NCI-H446 treated with DMSO at 0.1 percent for 48 hours (cell line): ENCODE measurements around the gene CD82.
"Not testable (repeated sequence)": the region's sequence is repeated elsewhere in the genome, so short reads cannot be mapped to it uniquely, and the experiment has no call there.

Experiments used
- DNase-seq: peaks from one replicate; lab custom pipeline; 2025; lab: John Stamatoyannopoulos, UW

The CD82 gene

DNA sequence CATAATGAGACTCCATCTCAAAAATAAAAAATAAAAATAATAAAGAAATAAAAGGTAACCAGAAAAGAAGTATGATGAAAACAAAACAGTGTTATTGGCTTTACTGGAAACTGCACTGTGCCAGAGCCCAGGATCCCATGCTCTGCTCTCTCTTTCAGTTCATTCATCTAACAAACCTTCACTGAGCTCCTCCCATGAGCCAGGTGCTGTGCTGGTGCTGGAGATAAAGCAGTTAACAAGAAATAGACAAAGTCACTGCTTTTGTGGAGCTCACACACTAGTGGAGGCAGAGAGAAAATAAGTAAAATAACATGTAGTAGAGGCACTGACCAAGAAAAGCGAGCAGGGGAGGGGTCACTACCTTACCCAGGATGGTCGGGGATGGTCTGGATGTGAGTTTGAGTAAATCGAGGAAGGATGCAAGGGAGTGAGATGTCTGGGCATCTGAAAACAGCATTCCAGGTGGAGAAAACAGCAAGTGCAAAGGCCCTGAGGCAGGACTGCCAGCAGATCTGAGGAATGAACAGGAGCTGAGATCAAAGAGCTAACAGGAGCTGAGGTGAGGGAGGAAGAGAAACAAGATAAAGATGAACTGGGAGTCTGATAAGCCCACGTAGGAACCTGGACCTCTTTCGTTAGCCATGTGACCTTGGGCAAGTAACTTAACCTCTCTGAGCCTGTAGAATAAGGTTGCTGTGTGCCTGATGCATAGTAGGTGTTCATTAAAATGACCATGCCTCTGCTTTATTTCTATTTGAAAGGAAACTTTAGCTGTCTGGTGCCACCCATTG lies 31.3 kb upstream of the CD82 start:
- no peak for DNase-seq

DNA sequence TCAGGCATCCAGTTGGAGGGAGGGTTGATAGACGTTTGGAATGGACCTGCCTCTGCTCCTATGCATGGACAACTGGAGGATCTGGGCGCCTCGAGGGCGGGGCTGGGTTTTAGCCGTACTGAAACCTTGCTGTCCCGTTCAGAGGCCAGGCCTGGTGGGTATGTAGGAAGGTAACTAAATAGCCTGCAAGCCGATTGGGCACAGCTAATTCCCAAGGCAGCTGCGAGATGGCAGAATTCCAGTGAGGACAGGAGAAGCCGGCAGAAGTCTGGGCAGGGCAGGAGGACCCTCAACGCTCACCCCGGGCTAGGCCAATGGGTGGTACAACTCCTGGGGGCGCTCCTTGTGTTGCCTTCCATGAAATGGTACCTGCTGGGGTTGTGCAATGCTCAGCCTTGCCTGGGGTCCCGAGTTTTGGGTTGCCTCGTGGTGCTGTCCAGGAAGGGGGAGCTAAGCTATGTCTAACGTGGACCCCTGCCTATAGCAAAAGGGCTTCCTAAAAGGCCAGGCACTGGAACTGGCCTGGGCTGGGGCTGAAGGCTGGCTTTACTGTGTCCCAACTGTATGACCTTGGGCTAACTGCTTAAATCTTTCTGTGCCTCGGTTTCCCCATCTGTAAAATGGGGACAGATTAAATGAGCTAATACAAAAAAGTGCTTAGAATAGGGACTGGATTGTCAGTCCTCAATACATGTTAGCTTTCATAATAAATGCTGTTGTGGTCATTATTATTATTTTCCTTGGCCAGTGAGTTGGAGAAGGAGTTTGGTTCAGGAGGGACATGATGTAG lies 30.1 kb upstream of the CD82 start:
- DNase-seq: no peak

DNA sequence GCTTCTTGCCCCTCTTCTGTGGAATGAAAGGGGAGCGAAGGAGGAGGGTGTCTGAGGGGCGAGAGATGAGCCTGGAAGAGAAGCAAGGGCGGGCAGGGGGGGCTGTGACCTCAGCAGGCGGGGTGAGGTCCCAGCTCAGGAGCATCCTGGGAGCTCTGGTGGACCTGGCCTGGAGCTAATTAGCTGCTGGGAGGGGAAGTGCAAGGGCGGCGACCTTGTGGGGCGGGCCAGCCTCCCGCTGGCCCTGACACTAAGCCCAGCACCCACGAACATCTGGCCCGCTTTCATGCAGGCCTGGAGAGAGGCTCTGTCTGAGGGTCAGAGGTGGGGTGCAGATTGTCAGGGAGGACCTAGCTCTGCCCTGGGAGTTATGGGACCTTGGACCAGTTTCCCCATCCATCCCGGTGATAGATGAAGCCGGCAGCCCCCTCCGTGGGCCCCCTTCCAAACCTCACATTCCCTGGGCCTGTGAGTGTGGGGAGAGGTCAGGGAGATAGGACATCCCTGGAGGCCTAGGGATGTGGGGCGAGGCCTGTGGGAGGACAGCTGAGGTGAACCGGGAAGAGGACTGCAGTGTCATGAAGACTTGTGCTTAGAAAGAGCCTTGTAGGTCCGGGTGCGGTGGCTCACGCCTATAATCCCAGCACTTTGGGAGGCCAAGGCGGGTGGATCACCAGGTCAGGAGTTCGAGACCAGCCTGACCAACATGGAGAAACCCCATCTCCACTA lies 28.5 kb upstream of the CD82 start:
- DNase-seq: no peak

DNA sequence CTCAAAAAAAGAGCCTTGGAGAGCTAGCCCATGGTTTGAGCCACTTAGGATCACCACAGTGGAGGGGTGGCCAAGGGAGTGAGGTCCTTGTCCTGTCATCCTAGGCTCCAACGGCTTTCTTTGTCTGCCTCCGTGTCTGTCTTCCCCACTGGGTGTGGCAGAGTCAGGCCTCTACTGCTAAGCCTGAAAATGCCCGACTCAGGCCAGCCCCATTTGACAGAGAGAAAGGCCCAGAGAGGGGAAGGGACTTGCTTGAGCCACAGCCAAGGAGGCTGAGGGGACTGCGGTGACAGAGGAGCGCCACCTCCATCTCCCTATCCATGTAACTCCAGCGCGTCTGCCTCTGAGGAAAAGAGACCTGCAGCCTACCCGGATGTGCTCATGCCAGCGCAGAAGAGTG lies 27.8 kb upstream of the CD82 start:
- no peak for DNase-seq

DNA sequence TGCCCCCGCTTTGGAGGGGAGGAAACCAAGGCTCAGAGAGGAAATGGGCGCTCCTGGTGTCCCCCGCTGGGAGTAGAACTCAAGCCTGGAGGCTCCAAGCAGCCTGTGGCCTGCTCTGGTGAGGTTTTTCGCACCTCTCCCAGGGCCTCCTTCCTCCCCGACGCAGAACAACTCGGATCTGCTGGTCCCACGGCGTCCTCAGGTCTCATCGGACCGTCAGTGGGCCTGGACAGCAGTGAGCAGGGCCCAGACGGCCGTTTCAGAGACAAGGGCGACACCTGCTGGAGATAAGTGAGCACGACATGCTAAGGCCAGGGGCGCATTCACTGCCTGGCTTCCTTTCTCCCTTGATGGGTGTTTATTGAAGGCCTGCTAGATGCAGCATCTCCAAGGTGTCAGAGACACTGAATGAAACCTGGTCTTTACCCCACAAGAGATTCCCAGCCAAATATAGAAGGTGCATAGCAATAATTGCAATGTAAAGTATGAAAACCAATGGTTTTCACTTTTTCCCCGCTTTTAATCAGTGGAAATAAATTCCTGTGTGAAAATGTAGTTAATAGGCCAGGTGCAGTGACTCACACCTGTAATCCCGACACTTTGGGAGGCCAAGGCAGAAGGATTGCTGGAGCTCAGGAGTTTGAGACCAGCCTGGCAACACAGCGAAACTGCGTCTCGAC lies 26.9 kb upstream of the CD82 start:
- DNase-seq: peak; percentile 40

DNA sequence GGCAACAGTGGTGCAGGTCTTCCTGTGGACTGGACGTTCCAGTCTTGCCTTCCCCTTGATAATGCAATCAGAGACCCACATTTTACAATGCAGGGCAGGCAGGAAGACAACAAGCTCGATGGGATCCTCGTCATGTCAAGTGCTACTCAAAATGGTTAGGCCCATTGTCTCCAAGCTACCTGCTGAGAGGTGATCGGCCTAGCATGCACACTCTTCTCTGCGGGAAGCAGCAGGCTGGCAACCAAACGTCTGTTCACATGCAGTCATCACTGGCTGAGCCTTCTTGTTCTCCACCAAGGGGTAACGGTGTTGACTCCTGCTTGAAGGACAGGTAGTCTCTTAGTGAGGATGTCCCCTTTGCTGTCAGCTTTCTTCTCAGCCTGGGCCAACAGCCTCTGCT lies 25.5 kb upstream of the CD82 start:
- DNase-seq: no peak

DNA sequence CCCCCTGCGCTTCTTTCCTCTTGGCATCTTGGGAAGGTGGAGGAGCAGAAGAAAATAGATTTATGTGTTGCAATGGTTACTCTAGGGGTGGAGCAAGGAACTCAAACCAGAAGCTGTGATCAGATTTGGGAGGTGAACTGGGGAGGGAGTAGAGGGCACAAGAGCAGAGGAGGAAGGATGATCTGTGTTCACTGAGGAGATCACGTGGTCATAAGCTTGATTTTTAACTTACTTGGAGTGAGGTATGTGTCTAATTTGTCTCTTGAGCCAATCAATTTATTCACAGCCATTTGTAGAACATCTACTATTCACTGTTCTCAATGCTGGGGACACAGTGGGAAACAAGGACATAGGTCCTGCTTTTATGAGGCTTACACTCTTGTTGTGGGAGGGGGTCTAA lies 24.8 kb upstream of the CD82 start:
- no peak for DNase-seq

DNA sequence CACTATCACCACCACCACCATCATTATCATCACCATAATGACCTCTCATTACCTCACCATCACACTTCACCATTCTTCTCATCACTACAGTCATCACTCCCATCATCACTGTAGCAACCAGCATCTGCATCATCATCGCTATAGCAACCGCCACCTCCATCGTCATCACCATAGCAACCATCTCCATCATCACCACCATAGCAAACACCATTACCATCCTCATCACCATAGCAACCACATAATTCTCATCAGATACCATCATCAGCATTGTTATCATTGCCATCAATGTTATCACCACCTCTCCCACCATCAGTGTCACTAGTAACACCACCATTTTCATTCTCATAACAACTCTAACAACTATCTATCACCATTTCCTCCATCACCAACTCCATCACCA lies 23.1 kb upstream of the CD82 start:
- no peak for DNase-seq

DNA sequence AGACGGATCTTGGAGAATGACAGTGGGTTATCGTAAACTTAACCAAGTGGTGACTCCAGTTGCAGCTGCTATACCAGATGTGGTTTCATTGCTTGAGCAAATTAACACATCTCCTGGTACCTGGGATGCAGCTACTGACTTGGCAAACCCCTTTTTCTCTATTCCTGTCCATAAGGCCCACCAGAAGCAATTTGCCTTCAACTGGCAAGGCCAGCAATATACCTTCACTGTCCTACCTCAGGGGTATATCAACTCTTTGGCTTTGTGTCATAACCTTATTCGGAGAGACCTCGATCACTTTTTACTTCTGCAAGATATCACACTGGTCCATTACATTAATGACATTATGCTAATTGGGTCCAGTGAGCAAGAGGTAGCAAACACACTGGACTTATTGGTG lies 18.5 kb upstream of the CD82 start:
- DNase-seq: not testable (repeated sequence)

DNA sequence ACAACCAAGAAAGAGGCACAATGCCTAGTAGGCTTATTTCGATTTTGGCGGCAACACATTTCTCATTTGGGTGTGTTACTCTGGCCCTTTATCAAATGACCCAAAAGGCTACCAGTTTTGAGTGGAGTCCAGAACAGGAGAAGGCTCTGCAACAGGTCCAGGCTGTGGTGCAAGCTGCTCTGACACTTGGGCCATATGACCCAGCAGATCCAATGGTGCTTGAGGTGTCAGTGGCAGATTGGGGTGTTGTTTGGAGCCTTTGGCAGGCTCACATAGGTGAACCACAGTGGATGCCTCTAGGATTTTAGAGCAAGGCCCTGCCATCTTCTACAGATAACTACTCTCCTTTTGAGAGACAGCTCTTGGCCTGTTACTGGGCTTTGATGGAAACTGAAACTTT lies 17.9 kb upstream of the CD82 start:
- not testable (repeated sequence) for DNase-seq

DNA sequence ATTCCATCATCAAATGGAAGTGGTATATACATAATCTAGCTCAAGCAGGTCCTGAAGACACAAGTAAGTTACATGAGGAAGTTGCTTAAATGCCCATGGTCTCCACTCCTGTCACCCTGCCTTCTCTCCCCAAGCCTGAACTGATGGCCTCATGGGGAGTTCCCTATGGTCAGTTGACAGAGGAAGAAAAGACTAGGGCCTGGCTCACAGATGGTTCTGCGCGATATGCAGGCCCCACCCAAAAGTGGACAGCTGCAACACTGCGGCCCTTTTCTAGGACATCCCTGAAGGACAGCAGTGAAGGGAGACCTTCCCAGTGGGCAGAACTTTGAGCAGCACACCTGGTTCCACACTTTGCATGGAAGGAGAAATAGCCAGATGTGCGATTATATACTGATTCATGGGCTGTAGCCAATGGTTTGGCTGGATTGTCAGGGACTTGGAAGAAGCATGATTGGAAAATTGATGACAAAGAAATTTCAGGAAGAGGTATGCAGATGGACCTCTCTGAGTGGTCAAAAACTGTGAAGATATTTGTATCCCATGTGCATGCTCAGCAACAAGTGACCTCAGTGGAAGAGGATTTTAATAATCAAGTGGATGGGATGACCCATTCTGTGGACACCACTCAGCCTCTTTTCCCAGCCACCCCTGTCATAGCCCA lies 17.3 kb upstream of the CD82 start:
- no peak for DNase-seq

DNA sequence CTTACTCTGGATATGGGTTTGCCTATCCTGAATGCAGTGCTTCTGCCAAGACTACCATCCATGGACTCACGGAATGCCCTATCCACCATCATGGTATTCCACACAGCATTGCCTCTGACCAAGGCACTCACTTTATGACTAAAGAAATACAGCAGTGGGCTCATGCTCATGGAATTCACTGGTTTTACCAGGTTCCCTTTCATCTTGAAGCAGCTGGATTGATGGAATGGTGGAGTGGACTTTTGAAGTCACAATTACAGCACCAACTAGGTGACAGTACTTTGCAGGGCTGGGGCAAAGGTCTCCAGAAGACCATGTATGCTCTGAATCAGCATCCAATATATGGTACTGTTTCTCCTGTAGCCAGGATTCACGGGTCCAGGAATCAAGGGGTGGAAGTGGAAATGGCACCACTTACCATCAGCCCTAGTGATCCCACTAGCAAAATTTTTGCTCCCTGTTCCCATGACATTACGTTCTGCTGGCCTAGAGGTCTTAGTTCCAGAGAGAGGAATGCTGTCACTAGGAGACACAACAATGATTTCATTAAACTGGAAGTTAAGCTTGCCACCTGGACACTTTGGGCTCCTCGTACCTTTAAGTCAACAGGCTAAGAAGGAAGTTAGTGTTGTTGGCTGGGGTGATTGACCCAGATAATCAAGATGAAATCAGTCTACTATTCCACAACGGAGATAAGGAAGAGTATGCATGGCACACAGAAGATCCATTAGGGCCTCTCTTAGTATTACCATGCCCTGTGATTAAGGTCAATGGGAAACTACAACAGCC lies 16.3 kb upstream of the CD82 start:
- DNase-seq: not testable (repeated sequence)

DNA sequence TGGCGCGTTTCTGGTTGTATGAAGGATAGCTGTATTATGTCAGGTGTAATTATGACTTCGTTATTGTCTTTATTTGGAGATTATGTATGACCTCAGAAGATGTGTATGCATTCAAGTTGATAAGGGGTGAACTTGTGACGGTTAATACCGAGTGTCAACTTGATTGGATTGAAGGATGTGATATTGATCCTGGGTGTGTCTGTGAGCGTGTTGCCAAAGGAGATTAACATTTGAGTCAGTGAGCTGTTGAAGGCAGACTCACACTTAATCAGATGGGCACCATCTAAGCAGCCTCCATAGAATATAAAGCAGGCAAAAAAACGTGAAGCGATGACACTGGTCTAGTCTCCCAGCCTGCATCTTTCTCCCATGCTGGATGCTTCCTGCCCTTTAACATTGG lies 15.3 kb upstream of the CD82 start:
- no peak for DNase-seq

DNA sequence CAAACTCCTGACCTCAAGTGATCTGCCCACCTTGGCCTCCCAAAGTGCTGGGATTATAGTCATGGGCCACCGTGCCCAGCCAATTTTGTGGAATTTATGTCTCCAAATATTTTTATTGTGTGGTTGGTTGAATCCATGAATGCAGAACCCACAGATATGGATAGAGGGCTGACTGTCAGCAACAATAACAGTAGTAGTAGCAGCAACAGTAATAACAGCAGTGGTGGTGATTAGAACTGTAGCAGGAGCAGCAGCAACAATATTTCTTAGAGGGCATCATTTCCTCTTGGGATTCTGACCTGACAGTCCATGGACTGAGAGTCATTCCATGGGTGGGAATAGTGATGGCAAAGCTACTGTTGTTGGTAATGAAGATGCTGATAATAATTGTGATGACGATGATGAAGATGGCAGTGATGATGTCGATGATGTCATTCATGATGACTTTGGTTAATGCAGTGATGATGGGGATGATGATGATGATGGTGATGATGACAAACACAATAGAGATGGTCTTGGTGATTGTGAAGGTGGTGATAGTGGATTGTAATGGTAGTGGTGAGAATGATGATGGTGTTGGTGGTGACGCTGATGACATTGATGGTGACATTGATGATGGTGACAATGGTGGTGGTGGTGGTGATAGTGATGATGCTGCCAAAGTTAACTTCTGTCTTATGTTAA lies 13.9 kb upstream of the CD82 start:
- no peak for DNase-seq

DNA sequence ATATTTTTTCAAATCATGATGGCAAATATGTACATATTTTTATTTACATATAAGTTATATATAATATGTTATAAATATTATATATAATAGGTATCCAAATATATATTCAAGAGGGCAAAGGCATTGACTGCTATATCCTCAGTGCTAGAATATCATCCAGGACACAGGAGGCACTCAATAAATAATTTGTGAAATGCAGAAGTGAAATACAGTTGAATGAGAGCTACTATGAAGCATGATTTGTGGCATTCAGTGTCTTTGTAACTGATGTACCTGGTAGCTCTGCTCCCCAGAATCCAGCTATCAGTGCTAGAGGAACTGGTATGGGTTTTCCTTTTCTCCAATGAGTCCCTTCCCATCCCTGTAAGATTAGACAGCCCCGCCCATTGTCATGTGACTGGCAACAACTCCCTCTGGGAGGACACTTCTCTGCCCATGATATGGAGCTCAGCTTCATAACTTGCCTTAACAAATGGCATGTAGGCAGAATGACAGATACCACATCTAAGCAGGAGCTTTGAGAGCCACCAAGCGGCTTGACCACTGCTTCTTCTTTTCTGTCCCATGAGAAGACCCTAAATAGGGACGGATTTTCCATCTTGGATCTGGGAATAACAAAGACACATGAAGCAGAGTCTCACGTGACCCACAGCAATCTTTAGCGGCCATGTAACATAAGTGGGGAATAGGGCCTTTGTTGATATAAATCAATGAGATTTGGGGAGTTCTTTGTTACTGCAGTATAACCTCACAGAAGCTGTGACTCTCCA lies 10.2 kb upstream of the CD82 start:
- DNase-seq: no peak

DNA sequence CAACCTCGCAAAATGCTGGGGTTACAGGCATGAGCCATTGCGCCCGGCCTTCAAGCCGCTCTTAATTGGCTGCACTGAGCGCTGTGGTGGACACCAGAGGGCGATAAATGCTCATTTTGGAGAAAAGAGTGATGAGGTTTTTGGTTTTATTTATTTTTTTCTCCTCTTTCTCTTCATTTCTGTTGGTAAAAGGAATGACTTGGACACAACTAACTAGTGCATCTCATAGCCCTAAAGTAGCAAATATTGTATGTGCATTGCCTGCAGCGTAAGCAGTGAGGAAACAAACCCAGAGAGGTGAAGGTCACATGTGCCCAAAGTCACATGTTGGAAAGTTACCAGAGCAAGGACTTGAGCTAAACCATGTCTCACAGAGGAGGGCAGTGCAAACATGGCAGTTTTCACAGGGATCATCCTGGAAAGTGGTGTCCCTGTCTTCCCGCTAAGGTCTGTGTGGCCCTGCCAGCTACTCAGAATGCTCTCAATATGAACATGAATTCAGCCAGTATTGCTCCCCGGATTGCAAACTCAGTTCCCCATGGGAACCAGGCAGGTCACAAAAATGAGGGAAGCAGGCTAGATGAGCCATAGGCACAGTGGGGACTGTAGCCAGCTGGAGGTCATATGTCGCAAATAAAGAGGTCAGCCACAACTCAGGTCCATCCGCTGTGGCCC lies 8.6 kb upstream of the CD82 start:
- DNase-seq: no peak

DNA sequence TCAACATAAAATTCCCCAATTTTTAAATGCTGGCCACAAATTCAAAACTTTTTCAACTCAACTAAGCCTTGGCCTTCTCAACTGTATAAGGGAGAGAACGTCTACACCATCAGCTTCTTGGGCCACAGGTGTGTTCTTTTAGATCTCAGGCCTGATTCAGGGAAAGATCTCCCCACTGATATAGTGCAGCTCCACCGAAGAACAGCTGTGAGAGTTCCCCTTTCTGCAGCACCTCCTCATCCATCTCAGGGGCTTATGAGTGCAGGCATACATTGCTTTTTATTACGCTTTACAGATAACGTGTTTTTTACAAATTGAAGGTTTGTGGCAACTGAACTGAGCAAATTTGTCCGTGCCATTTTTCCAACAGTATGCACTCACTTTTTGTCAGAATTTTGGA lies 8.0 kb upstream of the CD82 start:
- no peak for DNase-seq

DNA sequence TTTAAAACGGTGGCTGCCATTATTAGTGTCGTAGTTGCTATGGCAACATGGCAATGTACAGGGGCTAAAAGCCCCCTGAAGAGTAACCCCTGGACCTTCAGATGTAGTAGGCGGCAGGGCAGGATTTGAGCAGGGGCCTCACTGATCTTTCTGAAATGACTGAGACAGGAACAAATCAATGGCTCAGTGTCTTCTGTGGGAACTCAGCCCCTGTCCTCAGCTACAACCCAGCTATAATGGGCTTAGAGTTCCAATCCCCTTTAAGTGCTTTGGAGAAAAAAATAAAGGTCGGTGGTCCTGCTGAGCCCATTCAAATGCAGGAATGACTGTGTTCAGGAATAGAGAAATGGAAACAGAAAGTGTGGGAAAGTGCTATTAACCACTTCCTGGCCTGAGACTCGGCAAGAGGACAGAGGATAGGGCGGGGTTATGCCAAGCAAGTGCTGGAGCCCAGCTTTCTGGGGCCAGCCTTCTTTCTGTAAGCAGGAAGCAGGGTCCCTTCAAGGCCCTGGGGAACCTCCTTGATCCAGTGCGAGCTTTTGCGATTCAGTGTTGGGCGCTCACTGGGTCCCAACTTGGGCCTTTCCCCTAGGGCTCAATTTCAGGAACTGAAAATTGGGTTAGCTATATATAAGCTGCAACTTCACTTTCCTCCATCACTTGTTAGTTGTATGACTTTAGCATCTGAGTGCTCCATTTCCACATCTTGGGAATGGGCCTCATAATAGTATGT lies 6.1 kb upstream of the CD82 start:
- no peak for DNase-seq
